ENCODE data around the gene GPR107. TPM values are rescaled to one million over a fixed set of nuclear protein-coding genes. Genes with fewer than 3 reads are reported as not detected.

The GPR107 gene
- total RNA-seq, 4 donors from 2014 or later: 18.9 to 27.0 (median 23.2) TPM

DNA sequence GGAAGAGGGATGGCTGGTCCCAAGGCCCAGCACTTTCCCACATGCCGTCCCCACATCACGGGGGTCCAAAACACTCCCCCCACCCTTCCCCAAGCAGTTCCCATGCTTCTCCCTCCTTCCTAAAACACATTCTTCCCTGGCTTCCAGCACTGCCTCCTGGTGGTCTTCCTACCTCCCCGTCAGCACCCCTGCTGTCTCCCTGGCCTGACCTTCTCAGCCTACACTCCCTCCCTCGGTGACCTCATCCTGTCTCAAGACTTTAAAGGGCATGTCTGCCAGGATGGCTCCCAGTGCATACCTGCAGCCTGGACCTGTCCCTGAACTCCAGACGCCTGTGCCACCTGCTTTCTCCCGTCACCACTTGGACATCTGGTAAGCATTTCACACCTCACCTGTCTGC is 114.2 kb downstream of the GPR107 start:
- WGBS, 2 donors: 57 to 60% methylated on average over 4 to 6 of the region's 6 CpGs
- H3K36me3 ChIP-seq: no peaks in the 10 kb centered on the region
- H3K9me3 ChIP-seq: no peaks in the 10 kb centered on the region
- intact Hi-C loops (cut with DNase I): no loop called here
- H3K4me1 ChIP-seq: peaks cover 0 to 19% (median 10%) of the 10 kb centered on the region in 3 donors
- TF ChIP-seq POLR2A (IDR thresholded peaks at IDR 0.05): no peak
- TF ChIP-seq, protein P1, sequence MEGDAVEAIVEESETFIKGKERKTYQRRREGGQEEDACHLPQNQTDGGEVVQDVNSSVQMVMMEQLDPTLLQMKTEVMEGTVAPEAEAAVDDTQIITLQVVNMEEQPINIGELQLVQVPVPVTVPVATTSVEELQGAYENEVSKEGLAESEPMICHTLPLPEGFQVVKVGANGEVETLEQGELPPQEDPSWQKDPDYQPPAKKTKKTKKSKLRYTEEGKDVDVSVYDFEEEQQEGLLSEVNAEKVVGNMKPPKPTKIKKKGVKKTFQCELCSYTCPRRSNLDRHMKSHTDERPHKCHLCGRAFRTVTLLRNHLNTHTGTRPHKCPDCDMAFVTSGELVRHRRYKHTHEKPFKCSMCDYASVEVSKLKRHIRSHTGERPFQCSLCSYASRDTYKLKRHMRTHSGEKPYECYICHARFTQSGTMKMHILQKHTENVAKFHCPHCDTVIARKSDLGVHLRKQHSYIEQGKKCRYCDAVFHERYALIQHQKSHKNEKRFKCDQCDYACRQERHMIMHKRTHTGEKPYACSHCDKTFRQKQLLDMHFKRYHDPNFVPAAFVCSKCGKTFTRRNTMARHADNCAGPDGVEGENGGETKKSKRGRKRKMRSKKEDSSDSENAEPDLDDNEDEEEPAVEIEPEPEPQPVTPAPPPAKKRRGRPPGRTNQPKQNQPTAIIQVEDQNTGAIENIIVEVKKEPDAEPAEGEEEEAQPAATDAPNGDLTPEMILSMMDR (IDR thresholded peaks at IDR 0.05): no peak
- no peak for DNase-seq
- no peak overlapping the region for H3K27ac ChIP-seq
- H3K27me3 ChIP-seq: peaks cover 0 to 5% (median 0%) of the 10 kb centered on the region in 4 donors
- H3K4me3 ChIP-seq: no peak overlapping the region

DNA sequence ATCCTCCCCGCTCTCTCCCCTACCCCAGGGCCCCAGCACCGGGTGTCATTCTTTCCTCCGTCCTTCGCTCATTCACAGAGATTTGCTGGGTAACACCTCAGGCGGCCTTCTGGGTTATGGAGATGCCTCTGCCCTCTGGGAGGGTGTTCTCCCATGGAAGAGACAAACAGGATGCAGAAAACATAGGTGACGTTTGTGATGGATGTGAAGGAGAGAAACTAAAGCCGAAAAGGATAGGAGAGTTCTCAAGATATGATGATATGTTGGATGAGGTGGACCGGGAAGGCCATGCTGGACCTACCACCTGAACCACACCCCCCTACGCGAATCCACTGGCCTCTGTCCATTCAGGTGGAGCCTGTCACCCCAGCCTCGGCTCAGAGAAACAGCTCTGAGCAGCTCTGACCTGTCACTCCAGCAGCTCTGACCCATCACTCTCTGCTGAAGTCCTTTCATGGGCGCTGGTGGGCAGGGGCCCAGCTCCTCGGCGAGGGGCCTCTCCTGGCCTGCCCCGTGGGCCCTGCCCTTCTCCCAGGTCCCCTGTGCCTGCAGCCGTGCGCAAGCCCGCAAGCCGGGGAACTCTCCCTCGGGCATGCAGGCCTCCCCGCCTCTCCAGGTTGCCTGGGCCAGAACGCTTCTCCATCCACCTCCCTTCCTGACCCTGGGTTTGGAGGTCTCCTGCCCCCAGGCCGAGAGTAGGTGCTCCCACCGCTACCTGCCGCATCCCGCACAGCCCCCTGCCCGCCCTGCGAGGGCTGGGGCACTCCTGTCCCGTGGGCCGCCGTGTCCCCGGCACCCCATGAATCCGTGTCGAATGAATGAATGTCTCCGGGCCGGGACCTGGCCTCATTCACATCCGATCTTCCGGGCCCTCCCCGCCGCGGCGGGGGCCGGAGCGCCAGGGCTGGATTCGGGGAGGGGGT is 117.8 kb downstream of the GPR107 start:
- intact Hi-C loops (cut with DNase I): no loop called here

DNA sequence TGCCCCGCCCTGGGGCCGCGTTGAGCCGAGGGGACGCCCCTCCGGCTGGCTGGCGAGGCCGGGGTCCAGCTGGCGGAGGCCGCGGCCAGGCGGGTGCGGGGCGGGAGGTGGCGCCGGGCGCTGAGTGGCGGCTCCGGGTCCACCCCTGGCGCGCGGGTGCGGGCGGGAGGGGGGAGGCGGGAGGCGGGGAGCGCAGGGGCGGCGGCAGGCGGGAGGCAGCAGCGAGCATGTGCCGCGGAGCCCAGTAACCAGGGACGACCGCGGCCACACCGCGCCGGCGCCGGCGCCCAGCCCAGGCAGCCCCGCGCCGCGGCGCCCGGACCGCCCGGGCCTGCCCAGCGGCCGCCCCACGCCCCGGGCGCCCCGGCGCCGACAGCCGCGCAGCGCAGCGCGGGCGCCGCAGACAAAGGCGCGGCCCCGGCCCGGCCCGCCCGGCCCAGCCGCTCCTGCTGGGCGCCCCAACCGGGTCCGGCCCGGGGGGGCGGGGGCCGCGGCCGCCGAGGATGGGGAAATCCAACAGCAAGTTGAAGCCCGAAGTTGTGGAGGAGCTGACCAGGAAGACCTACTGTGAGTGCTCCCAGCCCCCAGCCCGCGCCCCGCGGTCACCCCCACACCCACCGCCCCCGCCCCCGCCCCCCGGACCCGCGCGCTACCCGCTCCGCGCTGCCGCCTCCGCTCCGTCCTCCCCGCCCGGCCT is 118.6 kb downstream of the GPR107 start, which contains the start of gene NCS1:
TSS of gene NCS1 (plus strand) at position 244 of the 697 bp plus-strand sequence. CDS start at position 504, 260 bp downstream.
- Histone ChIP-seq H3K36me3 (no peaks in the 10 kb centered on the region), H3K4me1 (peaks cover 6 to 48% (median 12%) of the 10 kb centered on the region in 3 donors), H3K4me3 (peak within 1 kb of the TSS; percentile 54 to 83 (median 66)), H3K27ac (peak within 1 kb of the TSS; percentile 70 to 88 (median 78)), H3K27me3 (peaks cover 0 to 15% (median 0%) of the 10 kb centered on the region in 4 donors), H3K9me3 (no peaks in the 10 kb centered on the region)
- DNase-seq: no peak
- 0% methylated on average over 1 of the region's 101 CpGs; no CpG with 5 or more reads in 1 of the 2 donors for WGBS, 2 donors
- TF ChIP-seq, protein P1 (IDR thresholded peaks at IDR 0.05): no peak
- TF ChIP-seq POLR2A (IDR thresholded peaks at IDR 0.05): no peak
- intact Hi-C loops (cut with DNase I): no loop called here

More for the DNA sequence above, 117.8 kb downstream of the GPR107 start:
- WGBS, 2 donors: 49 to 68% methylated on average over 7 to 9 of the region's 45 CpGs
- no peak for DNase-seq
- H3K27ac ChIP-seq: peak overlapping the region; percentile 43 to 71 (median 70)
- no peaks in the 10 kb centered on the region for H3K9me3 ChIP-seq
- H3K4me1 ChIP-seq: peaks cover 6 to 48% (median 12%) of the 10 kb centered on the region in 3 donors
- H3K36me3 ChIP-seq: no peaks in the 10 kb centered on the region
- peaks cover 0 to 15% (median 0%) of the 10 kb centered on the region in 4 donors for H3K27me3 ChIP-seq
- TF ChIP-seq, protein P1 (IDR thresholded peaks at IDR 0.05): no peak
- TF ChIP-seq POLR2A (IDR thresholded peaks at IDR 0.05): no peak
- H3K4me3 ChIP-seq: peak overlapping the region; percentile 41 to 83 (median 66)

DNA sequence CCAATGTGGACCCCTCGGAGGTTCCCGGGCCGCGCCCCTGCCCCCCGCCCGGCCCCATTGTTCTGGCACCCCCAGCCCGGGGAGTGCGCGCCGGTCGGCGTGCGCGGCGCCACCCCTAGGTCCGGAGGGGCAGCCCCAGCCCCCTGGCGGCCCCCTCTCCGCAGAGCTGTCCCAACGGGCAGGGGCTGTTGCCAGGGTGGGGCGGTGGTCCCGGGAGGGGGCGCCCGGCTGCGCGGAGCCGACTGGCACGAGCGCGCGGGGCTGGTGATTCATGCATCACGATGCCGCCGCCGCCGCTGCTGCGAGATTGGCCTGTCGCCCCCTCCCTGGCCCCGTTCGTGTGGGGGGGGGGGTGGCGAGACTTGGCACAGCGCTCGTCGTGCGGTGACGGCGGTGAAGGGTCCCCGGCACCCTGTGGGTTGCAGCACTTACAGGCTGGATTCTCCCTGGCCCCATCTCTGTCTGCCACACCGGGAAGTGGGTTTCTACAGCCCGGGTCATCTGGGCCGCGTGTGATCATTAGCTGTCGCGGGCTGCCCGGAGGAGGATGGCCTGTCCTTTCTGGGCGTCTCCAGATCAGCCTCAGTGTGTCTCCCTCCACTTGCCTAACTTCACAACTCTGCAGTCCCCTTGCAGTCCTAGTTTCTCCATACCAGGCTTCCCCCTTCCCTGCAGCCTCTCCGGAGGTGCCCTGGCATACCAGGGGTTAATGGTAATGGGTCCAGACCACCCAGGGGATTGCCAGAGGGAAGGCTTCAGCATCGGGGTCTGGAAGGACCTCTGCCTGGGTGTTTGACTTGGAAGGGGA is 119.4 kb downstream of the GPR107 start:
- Histone ChIP-seq H3K27me3 (peaks cover 0 to 15% (median 0%) of the 10 kb centered on the region in 4 donors), H3K36me3 (no peaks in the 10 kb centered on the region), H3K4me1 (peaks cover 6 to 48% (median 12%) of the 10 kb centered on the region in 3 donors), H3K9me3 (no peaks in the 10 kb centered on the region), H3K27ac (peak overlapping the region; percentile 69 to 88 (median 77)), H3K4me3 (peak overlapping the region; percentile 54 to 83 (median 66))
- peak in 1 of 4 donors; percentile 8 for TF ChIP-seq POLR2A (IDR thresholded peaks at IDR 0.05)
- TF ChIP-seq, protein P1 (IDR thresholded peaks at IDR 0.05): no peak
- intact Hi-C loops (cut with DNase I): no loop called here
- DNase-seq: no peak
- 0% methylated on average over 5 of the region's 57 CpGs; no CpG with 5 or more reads in 1 of the 2 donors for WGBS, 2 donors

All from esophagus squamous epithelium (tissue), 5 donors.